ENCODE results near the gene GLB1L2.

Gene GLB1L2

DNA sequence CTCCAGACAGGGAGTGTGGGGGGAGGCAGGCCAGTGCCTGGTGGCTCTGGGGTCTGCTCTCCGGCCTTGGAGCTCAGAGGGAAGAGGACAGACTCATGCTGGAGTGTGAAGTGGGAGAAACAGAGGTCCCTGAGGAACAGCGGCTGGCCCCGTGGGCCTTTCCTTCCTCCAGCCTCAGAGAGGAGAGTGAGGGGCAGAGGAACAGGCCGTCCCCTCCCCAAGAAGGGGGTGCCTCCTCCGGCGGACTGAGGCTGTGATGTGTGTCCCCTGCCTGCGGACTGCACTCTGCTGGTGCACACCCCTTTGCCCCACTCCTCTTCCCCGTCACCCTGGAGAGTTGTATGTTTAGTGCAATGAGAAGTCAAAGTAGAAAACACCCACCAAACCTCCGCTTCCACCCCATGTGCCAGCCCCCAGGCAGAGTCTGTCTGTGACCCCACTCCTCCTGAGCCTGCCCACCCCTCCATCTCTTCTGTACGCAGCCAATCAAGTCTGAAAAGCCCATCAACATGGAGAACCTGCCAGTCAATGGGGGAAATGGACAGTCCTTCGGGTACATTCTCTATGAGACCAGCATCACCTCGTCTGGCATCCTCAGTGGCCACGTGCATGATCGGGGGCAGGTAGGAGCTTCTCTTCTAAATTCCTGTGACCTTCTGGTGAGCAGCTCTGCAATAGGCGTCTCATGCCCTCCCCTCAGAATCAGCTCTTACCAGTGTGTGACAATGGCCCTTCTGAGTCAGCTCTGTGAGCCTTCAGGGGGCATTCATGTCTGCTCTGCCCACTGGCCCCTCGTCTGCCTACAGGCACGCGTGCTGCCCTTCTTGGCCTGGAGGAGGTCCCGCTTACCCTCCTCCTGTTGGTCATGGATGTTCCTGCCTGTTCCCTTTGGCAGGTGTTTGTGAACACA lies 39.0 kb downstream of the GLB1L2 start:
- DNase-seq = no peak

DNA sequence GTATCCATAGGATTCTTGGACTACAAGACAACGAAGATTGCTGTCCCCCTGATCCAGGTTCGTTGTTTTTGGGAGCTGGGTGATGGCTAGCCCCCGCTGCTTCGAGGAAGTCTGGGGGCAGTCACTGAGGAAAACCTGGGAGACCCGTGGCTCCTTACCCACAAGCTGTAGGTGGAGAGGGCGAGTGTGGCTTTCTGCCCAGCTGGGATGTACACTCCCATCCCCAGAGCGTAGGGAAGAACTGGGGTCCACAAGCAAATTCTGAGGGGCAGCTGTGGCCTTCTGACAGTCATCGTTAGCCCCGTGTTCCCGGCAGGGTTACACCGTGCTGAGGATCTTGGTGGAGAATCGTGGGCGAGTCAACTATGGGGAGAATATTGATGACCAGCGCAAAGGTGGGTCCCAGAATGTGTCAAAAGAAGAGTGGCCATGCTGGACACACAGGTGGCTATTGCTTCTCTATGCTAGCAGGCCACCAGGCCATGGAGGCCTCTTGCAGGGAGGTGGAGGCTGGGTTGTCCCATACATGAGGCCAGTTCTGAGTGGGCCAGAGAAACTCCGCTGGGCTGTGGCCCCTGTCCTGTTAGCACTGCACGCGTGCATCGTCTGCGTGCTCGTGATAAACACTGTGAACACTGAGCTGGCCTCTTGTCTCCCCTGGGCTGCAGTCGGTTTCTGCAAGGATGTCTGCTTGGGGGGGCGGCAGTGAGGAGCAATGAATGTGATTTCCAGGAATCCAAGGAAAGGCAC lies 39.8 kb downstream of the GLB1L2 start:
- DNase-seq = no peak

DNA sequence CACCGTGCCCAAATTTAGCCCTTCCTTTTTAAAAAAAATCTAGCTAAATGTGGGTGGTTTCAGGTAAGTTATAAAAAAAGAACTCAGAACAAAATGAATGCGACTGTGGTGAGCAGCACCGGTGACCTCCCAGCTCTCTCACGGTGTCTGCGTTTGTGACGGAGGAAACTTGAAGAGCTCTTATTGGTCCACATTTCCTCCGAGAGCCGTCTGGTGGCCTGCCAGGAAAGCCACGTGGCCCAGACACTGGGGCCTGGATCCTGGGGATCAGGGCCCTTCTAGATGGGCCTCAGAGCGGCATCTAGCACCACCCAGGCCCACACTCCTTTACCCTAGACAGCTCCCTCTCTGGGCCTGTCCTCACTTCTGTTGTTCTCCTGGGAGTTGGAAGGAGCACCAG lies 40.7 kb downstream of the GLB1L2 start:
- DNase-seq = no peak

DNA sequence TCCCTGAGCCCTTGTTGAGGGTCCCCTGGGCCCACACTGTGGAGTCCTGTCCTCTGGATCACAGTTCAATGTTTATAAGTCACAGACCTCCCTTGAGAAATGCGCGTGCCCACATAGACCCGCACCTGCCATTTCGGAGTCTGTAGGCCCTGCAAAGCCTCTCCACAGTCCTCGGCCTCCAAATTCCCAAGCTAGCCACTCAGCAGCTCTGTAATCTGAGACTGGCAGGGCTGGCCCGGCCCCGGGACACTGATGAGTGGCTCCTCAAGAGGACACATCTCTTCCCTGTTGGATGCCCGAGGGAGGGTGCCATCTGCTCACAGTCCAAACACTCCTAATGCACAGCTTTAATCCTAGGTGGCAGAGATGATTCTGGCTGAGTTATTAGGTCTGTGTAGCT lies 41.2 kb downstream of the GLB1L2 start:
- DNase-seq = no peak

GRCh38 chr11:134373591-134374052 lies 41.8 kb downstream of the GLB1L2 start:
- no peak for DNase-seq

DNA sequence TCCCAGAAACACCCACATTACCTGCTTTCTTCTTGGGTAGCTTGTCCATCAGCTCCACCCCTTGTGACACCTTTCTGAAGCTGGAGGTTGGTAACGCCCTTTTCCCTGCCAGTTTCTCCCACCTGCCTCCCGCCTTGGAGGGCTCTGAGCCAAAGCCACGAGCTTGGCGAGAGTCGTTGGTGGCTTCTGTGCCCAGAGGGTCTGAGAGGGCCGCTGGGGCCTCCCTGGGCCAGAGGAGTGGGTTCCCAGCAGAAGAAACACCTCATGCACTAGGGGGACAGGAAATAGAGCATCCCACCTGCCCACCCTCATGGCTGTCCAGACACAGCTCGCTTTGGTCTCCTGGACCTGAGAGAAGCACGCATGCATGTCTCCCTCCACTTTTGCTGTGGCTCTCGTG lies 42.4 kb downstream of the GLB1L2 start:
- no peak for DNase-seq

- no peak for DNase-seq
These were observed 43.2 kb downstream of the GLB1L2 start for GRCh38 chr11:134374891-134375550.

- DNase-seq = no peak
These were observed 44.5 kb downstream of the GLB1L2 start for GRCh38 chr11:134376150-134376921.

- no peak for DNase-seq
These were observed 46.1 kb downstream of the GLB1L2 start for GRCh38 chr11:134377876-134378275.

- DNase-seq = no peak
These were observed 47.5 kb downstream of the GLB1L2 start for GRCh38 chr11:134379241-134379640.

- DNase-seq = no peak
These were observed 48.4 kb downstream of the GLB1L2 start for GRCh38 chr11:134380229-134380628.

DNA sequence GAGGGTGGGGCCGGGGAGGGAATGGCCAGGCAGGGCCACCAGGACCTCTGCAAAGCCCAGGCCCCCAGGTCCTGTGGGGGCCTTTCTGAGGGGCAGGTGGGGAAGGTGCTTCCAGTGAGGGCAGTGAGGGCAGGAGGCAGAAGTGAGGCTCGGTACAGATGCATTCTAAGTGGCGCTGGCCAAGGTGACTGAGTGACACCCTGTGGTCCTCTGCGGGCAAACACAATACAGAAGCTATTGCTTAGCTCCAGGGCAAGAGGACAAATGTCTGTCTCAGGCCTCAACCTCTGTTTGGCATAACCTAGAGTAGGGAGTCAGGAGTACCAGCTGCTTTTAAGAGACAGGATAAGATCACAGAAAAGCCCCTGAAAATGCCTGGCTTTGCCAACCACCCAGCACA lies 49.0 kb downstream of the GLB1L2 start:
- no peak for DNase-seq

DNA sequence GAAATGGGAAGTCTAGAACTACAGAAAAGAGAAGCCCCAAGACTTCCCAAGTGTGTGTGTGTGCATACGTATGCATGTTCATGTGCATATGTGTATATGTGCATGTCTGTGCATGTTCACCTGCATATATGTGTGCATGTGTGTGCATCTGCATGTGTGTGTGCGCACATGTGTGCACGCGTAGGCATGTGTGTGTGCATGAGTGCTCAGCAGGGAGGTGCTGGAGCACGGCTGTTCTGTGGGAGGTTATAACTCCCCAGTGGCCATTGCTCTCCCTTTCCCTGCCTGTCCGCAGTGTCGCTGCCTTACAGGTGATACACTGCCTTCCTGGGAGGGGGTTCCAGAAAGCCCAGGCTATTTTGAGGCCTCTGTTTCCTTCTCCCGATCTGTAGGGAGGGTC lies 50.5 kb downstream of the GLB1L2 start:
- DNase-seq = no peak

GRCh38 chr11:134382830-134383229 lies 51.0 kb downstream of the GLB1L2 start:
- no peak for DNase-seq

DNA sequence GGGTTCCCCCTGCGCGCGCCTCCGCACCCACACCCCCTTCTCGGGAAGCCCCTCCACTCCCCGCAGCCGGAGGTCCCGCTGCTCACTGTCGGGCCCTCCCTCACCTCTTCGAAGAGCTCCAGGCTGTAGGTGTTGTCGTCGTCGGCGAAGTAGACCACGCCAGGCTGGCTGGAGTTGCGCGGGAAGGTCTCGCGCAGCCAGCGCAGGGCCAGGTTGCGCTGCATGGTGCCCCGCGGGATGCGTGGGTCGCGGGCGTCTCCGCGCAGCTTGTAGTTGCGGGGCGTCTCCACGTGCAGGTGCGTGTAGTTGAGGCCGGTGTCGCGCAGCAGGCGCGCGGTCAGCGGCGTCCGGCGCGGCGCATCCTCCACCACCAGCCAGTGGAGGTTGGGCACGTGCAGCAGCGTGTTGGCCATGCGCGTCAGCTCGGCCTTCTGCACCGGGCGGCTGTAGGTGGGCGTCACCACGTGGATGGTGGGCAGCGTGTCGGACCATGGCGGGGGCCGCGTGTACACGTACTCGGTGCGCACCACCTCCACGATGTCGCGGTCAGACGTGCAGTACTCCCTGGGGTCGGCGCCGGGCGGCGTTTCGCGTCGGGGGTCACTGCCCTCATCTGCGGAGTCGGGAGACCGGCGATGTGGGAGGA lies 51.9 kb downstream of the GLB1L2 start:
- DNase-seq = no peak

GRCh38 chr11:134384406-134384805 lies 52.6 kb downstream of the GLB1L2 start:
- no peak for DNase-seq

- no peak for DNase-seq
These were observed 53.4 kb downstream of the GLB1L2 start for GRCh38 chr11:134385171-134385570.

DNA sequence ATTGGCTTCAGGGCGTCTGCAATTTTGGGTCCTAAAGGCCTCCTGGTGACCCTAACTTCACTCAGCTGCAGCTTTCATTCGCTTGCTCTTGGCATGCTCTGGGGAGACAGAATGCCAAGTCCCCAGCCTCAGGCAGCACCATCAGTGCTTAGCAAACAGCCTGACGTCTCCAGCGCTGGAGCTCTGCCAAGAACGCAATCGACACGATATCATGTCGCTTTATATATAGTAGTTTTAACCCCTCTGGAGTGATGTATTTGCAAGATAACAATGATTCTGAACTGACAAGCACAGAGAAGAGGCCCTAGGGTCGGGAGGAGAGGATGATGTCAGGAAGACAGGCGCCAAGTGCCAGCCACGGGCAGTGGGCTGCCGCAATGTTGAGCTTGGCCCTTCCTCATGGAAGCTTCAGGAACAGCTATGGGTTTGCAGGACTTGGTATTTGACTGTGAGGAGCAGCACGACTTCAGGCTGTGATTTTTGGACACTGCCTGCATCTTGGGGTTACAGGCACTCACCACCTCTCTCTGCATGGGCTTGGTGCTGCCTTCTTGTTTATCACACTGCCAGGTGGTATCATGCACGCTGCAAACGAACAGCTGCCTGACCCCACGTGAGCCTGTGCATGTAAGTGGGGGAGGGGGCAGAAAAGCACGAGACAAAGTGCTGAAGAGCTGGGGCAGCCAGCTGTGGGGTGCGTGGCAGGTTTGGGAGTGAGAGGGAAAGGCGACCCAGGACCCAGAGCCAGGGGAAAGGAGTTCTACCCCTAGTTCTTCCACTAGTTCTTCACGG lies 54.2 kb downstream of the GLB1L2 start:
- no peak for DNase-seq

GRCh38 chr11:134386945-134387344 lies 55.2 kb downstream of the GLB1L2 start:
- no peak for DNase-seq

DNA sequence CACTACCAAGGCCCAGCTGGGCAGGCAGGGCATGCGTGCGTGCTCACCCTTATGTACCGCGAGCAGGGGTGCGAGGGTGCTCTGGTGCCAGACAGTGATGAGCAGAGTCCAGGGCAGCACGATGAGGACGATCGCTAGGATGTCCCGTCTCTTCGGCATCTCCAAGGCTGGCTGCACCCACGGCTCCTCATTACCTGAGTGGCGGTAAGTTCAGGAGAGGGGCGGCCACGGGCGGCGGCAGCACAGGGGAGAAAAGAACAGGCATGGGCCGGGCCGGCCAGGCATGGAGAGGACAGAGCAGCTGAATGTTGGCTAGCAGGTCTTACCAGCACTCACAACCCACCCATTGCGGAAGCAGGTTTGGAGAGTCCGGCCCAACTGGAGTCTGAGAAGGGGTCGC lies 55.7 kb downstream of the GLB1L2 start:
- DNase-seq = no peak

GRCh38 chr11:134388590-134388989 lies 56.8 kb downstream of the GLB1L2 start:
- no peak for DNase-seq
